Hematopoietic multipotent progenitor cell treated with erythropoietin and hydrocortisone succinate and interleukin-3 and kit ligand, for 17 days (in vitro differentiated cells): ENCODE measurements around the gene ANKRD22.
"Not testable (repeated sequence)": the region's sequence is repeated elsewhere in the genome, so short reads cannot be mapped to it uniquely, and the experiment has no call there.

Source experiments
- DNase-seq: peaks from one replicate; pipeline ENCODE4 v3.0.0-alpha.2; 2015; ENCODE audit warnings: low spot score

ANKRD22 gene

GRCh38 chr10:88877298-88877697, 25.7 kb upstream of the ANKRD22 start:
- no peak for DNase-seq

GRCh38 chr10:88875081-88875480, 23.4 kb upstream of the ANKRD22 start:
- DNase-seq: no peak

- no peak for DNase-seq
These were observed 22.6 kb upstream of the ANKRD22 start for GRCh38 chr10:88874281-88874680.

- no peak for DNase-seq
These were observed 22.1 kb upstream of the ANKRD22 start for GRCh38 chr10:88873757-88874156.

GRCh38 chr10:88870089-88870488, 18.4 kb upstream of the ANKRD22 start:
- no peak for DNase-seq

- no peak for DNase-seq
These were observed 14.8 kb upstream of the ANKRD22 start for GRCh38 chr10:88866454-88866853.

GRCh38 chr10:88865281-88865876, 13.7 kb upstream of the ANKRD22 start:
- DNase-seq: no peak

GRCh38 chr10:88861036-88861435, 9.4 kb upstream of the ANKRD22 start:
- no peak for DNase-seq

- DNase-seq: no peak
These were observed 6.8 kb upstream of the ANKRD22 start for GRCh38 chr10:88858491-88858890.

GRCh38 chr10:88857831-88858230, 6.2 kb upstream of the ANKRD22 start:
- DNase-seq: no peak

- no peak for DNase-seq
These were observed 3.0 kb upstream of the ANKRD22 start for GRCh38 chr10:88854684-88855083.

- DNase-seq: no peak
These were observed 1.7 kb upstream of the ANKRD22 start for GRCh38 chr10:88853155-88853881.

- DNase-seq: no peak
These were observed 683 bp upstream of the ANKRD22 start for GRCh38 chr10:88852327-88852726.

- DNase-seq: no peak
These were observed 932 bp downstream of the ANKRD22 start for GRCh38 chr10:88850712-88851111.

GRCh38 chr10:88849234-88849633, 2.4 kb downstream of the ANKRD22 start:
- no peak for DNase-seq

GRCh38 chr10:88848499-88848898, 3.1 kb downstream of the ANKRD22 start:
- no peak for DNase-seq

GRCh38 chr10:88843171-88843570, 8.5 kb downstream of the ANKRD22 start:
- DNase-seq: no peak

- no peak for DNase-seq
These were observed 10.1 kb downstream of the ANKRD22 start for GRCh38 chr10:88841316-88842111.

GRCh38 chr10:88840881-88841280, 10.8 kb downstream of the ANKRD22 start:
- no peak for DNase-seq

- no peak for DNase-seq
These were observed 11.5 kb downstream of the ANKRD22 start for GRCh38 chr10:88840104-88840503.

GRCh38 chr10:88838766-88839350, 12.8 kb downstream of the ANKRD22 start:
- no peak for DNase-seq

- not testable (repeated sequence) for DNase-seq
These were observed 14.0 kb downstream of the ANKRD22 start for GRCh38 chr10:88837632-88838031.

- DNase-seq: no peak
These were observed 15.8 kb downstream of the ANKRD22 start for GRCh38 chr10:88835910-88836221.
